ENCODE measurements around the gene UTP3.

GRCh38 chr4:70711599-70711998, 23.3 kb downstream of the UTP3 start:
- TF ChIP-seq CTCF (IDR thresholded peaks at IDR 0.05) (no peak), EP300 (IDR thresholded peaks at IDR 0.05; ENCODE audit: low read depth) (no peak)

All from transverse colon (tissue), 3 donors.